ENCODE measurements around the gene PCSK5.

GRCh38 chr9:76153902-76154629 lies 263.6 kb downstream of the PCSK5 start:
- TF ChIP-seq, protein P1, sequence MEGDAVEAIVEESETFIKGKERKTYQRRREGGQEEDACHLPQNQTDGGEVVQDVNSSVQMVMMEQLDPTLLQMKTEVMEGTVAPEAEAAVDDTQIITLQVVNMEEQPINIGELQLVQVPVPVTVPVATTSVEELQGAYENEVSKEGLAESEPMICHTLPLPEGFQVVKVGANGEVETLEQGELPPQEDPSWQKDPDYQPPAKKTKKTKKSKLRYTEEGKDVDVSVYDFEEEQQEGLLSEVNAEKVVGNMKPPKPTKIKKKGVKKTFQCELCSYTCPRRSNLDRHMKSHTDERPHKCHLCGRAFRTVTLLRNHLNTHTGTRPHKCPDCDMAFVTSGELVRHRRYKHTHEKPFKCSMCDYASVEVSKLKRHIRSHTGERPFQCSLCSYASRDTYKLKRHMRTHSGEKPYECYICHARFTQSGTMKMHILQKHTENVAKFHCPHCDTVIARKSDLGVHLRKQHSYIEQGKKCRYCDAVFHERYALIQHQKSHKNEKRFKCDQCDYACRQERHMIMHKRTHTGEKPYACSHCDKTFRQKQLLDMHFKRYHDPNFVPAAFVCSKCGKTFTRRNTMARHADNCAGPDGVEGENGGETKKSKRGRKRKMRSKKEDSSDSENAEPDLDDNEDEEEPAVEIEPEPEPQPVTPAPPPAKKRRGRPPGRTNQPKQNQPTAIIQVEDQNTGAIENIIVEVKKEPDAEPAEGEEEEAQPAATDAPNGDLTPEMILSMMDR (IDR thresholded peaks at IDR 0.05): no peak
- TF ChIP-seq POLR2A (IDR thresholded peaks at IDR 0.05; ENCODE audit: low read depth): no peak
- no peak for TF ChIP-seq POLR2AphosphoS5 (IDR thresholded peaks at IDR 0.05)
- no peak for TF ChIP-seq EP300 (IDR thresholded peaks at IDR 0.05)
